Globus pallidus (tissue), 1 donor: ENCODE measurements around the gene ATG10.
A peak's percentile ranks its signal among the peaks of the same experiment; 100 is the strongest.
"Not testable (repeated sequence)": the region's sequence is repeated elsewhere in the genome, so short reads cannot be mapped to it uniquely, and the experiment has no call there.

ENCODE experiments used
- DNase-seq: peaks from one replicate; pipeline ENCODE4 v3.0.0-alpha.2; 2015; ENCODE audit warnings: low spot score

ATG10 gene

DNA sequence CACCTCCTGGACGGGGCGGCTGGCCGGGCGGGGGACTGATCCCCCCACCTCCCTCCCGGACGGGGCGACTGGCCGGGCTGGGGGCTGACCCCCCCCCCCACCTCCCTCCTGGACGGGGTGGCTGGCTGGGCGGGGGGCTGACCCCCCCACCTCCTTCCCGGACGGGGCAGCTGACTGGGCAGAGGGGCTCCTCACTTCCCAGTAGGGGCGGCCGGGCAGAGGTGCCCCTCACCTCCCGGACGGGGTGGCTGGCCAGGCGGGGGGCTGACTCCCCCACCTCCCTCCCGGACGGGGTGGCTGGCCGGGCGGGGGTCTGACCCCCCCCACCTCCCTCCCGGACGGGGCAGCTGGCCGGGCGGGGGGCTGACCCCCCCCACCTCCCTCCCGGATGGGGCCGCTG lies 11.3 kb downstream of the ATG10 start:
- DNase-seq: not testable (repeated sequence)

DNA sequence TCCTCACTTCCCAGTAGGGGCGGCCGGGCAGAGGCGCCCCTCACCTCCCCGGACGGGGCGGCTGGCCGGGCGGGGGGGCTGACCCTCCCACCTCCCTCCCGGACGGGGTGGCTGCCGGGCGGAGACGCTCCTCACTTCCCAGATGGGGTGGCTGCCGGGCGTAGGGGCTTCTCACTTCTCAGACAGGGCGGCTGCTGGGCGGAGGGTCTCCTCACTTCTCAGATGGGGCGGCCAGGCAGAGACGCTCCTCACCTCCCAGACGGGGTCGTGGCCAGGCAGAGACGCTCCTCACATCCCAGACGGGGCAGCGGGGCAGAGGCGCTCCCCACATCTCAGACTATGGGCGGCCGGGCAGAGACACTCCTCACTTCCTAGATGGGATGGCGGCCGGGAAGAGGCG lies 11.7 kb downstream of the ATG10 start:
- not testable (repeated sequence) for DNase-seq

DNA sequence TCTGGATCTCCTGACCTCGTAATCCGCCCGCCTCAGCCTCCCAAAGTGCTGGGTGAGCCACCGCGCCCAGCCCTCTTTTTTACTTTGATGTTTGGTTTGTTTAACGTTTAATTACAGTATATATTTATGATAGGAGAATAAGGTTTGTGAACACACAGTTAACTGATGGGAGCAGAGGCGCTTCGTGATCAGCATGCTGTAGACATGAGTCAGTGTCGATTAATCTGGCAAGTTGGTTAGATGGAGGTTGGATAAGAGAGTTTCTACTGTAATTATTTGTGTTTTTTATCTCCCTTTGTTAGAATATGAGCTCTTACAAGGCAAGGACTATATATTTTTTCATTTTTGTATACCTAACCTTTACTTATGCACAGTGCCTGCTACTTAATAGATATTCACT lies 14.3 kb downstream of the ATG10 start:
- DNase-seq: no peak

DNA sequence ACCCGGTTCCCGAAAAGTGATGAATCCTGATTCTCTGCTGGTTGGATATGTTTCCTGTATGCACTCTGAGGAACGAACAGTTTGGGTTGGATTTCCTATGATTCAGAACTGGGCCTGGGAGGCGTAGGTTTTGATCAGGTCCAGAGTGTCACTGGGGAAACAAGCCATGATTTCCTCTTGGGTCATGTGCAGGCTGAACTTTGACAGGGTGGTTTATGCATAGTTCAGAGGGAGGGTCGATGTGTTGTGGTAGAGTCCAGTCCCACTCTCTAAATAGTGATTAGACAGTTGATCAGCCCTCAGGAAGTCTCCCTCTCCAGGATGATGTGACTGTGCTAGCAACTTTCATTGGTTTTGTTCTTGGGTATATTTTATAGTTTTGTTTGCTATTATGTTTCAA lies 17.4 kb downstream of the ATG10 start:
- no peak for DNase-seq

DNA sequence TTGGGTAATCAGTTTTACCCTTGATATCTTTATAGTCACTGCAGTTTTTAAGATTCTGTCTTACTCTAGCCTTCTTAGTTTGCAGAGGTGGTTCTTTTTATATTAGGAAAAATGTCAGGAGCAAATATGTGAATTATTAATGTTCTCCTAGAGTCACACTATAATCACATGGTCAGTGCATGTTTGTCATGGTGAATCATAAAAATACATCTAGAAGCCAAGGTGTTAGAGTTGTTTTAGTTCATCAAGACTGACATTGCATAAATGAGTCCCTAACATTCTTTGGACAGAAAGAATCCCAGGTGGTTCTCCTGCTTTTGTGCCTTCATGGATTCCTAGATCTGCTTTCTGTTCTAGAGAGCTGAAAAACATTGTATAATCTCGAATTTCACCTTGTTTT lies 22.9 kb downstream of the ATG10 start:
- no peak for DNase-seq

DNA sequence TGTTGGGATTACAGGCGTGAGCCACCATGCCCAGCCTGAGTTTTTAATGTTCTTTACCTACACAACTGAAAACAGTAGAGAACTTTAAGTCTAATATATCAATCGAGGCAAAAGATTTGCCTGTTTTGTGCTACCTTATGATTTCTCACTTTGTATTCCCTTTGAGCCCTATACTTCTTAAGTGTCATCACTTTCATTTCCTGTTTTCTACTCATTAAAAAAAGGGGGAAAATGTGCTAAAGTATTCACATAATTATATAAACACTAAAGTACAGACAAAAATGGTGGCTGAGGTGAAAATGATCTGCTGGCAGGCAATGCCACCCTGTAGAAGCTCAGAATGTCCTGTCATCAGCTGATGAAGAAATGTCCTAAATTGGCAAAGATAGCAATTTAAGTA lies 23.6 kb downstream of the ATG10 start:
- DNase-seq: no peak

DNA sequence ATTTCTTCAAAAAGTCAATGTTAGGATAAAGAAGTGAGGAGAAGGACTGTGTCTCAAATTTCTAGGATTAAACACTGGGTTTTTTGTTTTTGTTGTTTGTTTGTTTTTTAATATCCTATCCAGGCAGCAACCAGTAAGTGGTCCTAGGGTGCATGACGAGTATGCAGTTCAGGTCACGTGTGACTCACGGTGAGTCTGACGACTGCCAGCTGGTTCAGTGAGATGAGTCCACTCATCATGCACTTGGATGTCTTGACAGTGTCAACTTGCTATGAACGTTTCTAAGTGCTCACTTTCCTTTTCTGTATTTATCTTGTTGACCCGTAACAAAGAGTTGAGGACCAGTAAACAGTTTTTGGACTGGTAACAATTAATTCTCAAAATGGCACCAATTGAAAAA lies 32.7 kb downstream of the ATG10 start:
- no peak for DNase-seq

DNA sequence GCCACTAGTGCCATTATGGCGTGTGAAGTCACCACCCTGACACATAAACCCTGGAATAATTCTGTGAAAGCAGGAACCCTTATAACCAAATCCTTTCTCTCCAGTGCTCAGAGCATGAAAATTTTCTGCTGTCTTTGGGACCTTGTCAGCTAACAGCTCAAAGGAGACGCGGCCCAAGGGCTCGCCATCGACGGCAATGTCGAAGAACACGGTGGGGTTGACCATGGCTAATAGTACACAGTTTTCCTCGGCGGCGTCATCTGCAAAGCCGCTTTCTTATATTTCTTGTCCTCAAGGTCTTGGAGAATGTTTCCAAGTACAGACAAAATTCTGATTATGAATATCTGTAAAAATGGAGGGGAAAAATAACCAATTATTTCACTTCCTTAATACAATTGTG lies 38.0 kb downstream of the ATG10 start:
- not testable (repeated sequence) for DNase-seq

DNA sequence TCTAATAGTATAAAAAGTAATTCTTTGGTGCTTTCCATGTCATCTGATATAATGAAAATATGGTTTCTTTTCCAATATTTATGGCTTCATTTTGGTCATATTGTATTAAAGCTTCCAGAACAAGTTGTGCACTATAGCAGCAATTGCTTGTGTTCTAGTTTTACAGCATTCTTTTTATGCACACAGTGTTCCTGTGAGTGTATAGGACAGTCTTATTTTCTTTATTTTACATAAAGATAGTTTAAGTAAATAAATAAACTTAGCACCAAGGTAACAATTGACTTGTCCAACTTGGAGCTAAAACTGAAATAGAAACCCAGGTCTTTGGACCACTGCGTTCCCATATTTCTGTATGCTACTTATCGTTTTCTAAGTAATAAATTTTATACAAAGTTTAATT lies 38.9 kb downstream of the ATG10 start:
- no peak for DNase-seq

DNA sequence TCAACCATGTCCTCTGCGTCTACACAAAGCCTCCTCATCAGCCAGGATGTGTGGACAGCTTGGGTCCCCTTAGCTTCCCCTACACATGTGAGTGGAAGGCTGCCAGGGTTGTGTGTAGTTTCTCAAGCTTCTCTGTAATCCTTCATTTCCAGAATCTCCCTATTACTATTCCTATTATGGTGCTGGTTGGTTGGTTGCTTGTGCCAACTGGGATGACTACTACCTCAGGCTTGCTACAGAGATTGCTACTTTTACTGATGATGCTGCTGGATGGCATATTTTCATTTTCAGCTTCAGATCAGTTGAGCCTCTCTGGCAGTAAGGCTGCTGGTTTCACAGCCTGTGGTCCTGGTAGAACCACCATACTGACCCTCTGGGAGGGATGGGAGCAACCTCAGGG lies 39.9 kb downstream of the ATG10 start:
- no peak for DNase-seq

DNA sequence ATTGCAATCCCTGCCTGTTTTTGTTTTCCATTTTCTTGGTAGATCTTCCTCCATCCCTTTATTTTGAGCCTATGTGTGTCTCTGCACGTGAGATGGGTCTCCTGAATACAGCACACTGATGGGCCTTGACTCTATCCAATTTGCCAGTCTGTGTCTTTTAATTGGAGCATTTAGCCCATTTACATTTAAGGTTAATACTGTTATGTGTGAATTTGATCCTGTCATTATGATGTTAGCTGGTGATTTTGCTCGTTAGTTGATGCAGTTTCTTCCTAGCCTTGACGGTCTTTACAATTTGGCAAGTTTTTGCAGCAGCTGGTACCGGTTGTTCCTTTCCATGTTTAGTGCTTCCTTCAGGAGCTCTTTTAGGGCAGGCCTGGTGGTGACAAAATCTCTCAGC lies 42.8 kb downstream of the ATG10 start:
- not testable (repeated sequence) for DNase-seq

DNA sequence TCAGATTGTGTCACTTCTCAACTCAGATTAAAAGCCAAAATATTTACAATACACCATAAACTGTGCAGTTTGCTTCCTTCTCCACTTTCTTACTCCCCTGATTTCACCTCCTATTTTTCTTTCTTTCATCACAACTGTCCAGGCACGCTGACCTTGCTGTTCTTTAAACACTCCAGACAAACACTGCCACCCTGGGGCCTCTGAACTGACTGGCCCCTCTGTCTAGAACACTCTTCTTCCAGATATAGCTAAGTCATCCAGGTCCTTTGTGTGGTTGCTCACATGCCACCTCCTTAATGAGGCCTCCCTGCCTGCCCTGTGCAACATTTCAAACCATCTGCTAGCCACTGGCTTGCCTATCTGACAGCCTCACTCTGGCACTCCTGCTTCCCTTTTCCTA lies 46.6 kb downstream of the ATG10 start:
- peak; percentile 37 for DNase-seq

DNA sequence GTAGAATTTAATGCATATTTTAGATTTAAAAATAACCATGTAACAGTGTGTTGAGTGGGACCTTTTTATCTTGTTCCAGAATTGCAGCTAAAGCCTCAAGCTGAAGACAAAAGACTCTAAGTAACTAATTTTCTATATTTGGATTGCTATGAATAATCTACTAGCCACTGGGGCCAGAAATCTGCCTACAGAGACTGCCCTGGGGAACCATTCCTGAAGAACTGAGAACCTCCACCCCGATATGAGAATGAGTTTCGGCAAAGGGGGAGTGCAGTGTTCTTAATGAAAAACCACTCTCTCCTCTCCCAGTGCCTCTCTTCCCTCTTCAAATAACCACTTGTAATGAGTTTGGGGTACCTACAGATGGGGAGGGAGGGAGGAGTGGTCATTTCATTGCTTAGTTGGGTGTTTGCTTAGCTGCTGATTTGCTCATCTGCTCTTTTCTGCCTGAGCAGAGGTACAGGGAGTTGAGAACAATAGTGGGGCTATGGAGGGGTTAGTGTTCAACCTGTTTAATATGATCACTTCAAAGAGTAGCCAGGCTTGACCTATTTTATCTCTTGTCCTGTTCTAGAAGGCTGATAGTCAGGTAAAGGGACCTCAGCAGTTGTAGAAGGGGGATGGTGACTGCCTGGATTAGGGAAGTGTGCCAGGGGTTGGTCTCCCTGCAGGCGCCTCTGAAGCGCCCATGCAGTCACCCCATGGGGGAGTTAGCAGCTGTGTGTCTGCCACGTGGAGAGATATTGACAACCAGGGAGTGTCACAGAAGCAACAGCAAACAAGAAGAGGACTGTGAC lies 47.7 kb downstream of the ATG10 start:
- peak; percentile 51 for DNase-seq

DNA sequence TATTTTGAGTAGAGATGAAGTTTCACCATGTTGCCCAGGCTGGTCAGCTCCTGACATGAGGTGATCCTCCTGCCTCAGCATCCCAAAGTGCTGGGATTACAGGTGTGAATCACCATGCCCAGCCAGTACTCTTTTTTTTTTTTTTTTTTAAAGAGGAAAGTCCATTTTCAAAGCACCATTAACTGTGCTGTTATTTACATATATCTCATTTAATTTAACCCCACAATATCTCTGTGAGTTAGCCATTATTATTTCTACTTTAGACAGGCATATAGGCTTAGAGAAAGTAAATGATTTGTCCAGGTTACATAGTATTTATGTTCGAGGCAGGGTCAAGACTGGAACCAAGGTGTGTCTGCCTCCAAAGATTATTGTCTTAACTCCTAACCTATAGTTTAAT lies 50.7 kb downstream of the ATG10 start:
- DNase-seq: no peak

DNA sequence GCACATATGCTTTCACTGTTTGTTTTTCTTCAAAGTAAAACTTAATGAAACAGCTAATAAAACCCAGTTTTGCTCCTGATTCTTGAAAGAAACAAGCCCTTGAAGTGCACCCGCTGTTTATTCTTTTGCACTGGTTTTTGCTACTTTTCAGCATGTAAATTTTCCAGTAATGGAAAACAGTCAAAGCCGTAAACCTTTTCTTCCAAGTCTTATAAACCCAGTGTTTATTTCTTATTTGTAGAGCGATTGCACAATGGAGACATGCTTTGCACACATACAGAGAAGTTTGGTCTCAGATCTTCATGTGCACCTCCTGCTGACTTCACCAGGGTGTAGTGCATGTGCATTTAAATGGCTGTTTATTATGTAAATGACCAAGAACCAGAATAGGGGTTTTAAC lies 51.8 kb downstream of the ATG10 start:
- no peak for DNase-seq

DNA sequence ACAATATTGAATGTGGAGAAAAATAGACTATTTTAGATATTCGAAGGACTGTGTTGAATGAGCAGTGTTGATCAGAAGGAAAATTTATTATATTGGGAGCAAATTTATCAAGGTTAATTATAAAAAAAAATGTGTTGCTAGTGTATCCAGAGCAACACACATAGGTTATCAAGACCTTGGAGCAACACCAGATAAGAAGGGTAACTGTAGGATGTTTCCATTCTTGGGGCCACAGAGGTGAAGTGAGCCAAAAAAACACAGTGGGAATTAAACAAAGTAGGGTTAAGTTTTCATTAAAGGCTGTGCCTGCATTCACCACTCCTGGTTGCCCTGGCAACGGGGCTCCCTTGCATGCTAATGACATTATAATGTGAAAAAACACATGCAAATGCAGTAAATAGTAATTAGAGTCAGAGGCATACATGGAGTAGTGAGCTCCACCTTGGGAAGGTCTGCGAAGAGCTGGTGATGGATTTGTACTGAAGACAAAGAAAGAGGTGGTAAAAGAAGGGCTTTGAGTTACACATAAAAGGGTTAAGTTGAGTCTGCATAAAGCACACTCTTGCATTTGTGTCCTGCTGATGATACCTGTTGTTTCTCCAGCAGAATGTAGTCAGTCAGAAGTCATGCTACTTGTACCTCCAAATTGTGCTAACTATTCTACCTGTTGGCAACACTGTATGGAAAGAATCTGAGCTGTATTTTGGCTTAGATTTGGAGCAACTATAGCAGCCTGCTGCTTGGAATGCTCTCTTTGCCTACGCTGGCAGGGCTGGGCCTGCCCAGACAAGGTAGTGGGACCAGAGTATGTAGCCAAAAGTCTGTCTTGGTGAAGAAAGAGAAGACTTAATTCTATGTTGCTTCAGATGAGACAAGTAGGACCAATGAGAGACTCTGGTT lies 59.6 kb downstream of the ATG10 start:
- DNase-seq: no peak

DNA sequence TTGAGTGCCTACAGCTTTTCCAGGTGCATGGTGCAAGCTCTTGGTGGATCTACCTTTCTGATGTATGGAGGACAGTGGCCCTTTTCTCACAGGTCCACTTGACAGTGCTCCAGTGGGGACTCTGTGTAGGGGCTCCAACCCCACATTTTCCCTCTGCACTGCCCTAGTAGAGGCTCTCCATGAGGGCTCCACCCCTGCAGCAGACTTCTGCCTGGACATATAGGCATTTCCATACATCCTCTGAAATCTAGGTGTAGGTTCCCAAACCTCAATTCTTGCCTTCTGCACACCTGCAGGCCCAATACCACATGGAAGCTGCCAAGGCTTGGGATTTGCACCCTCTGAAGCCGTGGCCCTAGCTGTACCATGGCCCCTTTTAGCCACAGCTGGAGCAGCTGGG lies 71.1 kb downstream of the ATG10 start:
- not testable (repeated sequence) for DNase-seq

DNA sequence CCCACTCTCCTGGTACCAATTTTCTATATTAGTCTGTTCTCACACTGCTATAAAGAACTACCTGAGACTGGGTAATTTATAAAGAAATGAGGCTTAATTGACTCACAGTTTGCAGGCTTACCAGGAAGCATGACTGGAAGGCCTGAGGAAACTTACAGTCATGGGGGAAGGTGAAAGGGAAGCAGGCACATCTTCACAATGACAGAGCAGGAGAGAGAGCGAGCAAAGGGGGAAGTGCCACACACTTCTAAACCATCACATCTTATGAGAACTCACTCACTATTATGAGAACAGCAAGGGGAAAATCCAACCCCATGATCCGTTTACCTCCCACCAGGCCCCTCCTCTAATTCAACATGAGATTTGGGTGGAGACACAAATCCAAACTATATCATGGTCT lies 72.2 kb downstream of the ATG10 start:
- DNase-seq: peak; percentile 18

DNA sequence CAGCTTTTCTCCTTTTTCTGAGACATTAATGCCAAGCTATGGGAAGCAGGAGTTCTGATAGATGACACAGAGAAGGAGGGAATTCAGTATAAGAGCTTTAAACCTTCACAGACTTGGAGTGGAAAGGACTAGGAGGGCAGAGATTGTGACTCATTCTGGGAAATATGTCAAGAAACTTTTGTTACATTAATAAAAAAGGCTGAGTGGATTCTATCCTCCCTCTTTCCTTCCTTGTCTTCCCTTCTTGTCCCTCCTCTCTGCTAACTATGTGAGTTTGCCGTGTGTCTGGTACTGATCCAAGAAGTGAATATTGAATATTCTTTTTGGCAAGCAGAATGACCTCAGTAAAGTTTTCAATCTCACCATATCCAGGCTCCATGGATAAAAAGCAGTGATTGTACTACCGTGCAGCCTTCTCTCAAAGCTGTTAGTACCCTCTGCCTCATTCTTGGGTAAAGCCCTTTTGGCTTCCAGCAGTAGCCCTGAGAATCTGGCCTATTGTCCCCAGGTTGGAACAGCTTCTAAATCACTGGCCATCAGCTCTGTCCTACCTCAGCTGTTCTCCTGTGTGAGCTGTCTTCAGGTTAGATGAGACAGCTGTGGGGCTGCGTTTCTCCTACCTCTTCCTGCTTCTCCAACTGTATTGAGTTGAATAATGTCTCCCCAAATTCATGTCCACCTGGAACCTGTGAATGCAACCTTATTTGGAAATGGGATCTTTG lies 73.9 kb downstream of the ATG10 start:
- no peak for DNase-seq

DNA sequence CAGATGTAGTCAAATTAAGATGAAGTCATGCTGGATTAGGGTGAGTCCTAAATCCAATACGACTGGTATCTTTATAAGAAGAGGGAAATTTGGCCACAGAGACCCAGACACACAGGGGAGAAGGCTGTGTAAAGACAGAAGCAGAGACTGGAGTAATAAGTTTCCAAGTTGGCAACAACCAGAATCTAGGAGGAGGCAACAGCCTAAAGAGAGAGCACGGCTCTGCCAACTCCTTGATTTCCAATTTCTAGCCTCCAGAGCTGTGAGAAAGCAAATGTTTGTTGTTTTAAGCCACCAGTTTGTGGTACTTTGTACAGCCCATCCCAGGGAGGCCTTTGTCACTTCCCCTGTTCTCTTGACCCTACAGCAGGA lies 74.4 kb downstream of the ATG10 start:
- no peak for DNase-seq

DNA sequence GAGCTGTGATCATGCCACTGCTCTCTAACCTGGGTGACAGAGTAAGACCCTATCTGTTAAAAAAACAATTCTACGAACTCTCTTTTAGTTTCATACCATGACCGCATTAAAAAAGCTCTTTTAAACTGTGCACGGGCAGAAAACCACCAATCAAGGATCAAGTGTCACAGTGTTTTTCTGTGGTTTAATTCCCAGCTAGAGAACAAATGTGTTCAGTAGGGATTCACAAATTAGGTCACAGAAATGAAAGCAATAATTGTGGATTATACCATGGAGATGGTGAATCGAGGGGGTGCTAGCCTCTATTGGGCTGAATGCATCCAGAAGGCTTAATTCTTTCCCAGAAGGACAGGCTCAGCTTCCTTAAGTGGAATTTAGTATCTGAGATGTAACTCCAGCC lies 79.1 kb downstream of the ATG10 start:
- DNase-seq: no peak

DNA sequence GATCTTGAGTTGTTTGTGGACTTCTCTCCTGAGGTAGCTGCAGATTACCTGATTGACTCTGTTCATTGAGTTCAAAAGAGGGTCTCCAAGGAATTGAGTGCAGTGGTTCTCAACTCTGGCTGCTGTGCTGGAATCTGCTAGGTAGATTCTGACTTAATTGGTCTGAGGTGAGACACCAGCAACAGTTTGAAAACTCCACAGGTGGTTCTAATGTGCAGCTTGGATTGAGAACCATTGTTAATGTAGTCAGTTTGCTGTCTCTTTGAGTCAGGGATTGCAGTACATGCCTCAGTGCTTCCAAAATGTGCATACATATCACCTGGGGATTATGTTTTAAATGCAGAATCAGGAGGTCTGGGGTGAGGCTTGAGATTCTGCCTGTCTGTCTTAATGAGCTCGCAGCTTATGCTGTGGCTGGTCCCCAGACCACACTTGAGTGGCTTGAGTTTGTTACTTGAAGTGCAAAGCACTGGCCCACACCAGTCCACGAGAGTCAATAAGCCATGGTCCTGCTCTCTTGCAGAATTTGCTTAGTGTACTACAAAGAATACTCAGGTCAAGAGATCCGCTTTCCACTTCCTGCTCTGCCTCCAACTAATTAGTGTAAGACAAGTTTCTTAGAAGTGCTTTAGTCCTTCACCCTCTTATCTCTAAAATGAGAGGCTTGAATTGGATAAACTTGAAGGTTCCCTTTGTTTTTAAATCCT lies 82.3 kb downstream of the ATG10 start:
- DNase-seq: no peak
